ENCODE results near the gene CELF4. TPM values are rescaled to one million over a fixed set of nuclear protein-coding genes. Genes with fewer than 3 reads are reported as not detected.

The CELF4 gene
- total RNA-seq, 3 donors from 2014 or later = 1.0 TPM; not detected in 2

GRCh38 chr18:37414816-37415215 lies 150.8 kb downstream of the CELF4 start:
- intact Hi-C loops (cut with DNase I; ENCODE audit: low total_unique reads) = no loop called here
- no peak overlapping the region for H3K4me3 ChIP-seq
- H3K9me3 ChIP-seq = no peaks in the 10 kb centered on the region
- H3K36me3 ChIP-seq = no peaks in the 10 kb centered on the region
- no peaks in the 10 kb centered on the region for H3K4me1 ChIP-seq
- no peak for TF ChIP-seq POLR2AphosphoS5 (IDR thresholded peaks at IDR 0.05)
- no peak for TF ChIP-seq CTCF (IDR thresholded peaks at IDR 0.05)
- TF ChIP-seq POLR2A (IDR thresholded peaks at IDR 0.05) = no peak
- no peaks in the 10 kb centered on the region for H3K27me3 ChIP-seq
- no peak overlapping the region for H3K27ac ChIP-seq
- no peak for DNase-seq (ENCODE audit: low spot score in 2 of 2)

- intact Hi-C loops (cut with DNase I; ENCODE audit: low total_unique reads) = no loop called here
- H3K4me3 ChIP-seq = no peak overlapping the region
- H3K27ac ChIP-seq = no peak overlapping the region
- no peaks in the 10 kb centered on the region for H3K9me3 ChIP-seq
- no peak for DNase-seq (ENCODE audit: low spot score in 2 of 2)
- TF ChIP-seq CTCF (IDR thresholded peaks at IDR 0.05) (no peak), POLR2A (IDR thresholded peaks at IDR 0.05) (no peak), POLR2AphosphoS5 (IDR thresholded peaks at IDR 0.05) (no peak)
- no peaks in the 10 kb centered on the region for H3K36me3 ChIP-seq
- no peaks in the 10 kb centered on the region for H3K4me1 ChIP-seq
- no peaks in the 10 kb centered on the region for H3K27me3 ChIP-seq
These were observed 152.8 kb downstream of the CELF4 start for GRCh38 chr18:37412829-37413228.

- H3K27ac ChIP-seq = no peak overlapping the region
- no peaks in the 10 kb centered on the region for H3K4me1 ChIP-seq
- H3K4me3 ChIP-seq = no peak overlapping the region
- TF ChIP-seq POLR2AphosphoS5 (IDR thresholded peaks at IDR 0.05) = no peak
- no peaks in the 10 kb centered on the region for H3K36me3 ChIP-seq
- no peak for DNase-seq (ENCODE audit: low spot score in 2 of 2)
- no peaks in the 10 kb centered on the region for H3K9me3 ChIP-seq
- intact Hi-C loops (cut with DNase I; ENCODE audit: low total_unique reads) = no loop called here
- H3K27me3 ChIP-seq = no peaks in the 10 kb centered on the region
These were observed 153.3 kb downstream of the CELF4 start for GRCh38 chr18:37412333-37412732.

- no peak overlapping the region for H3K27ac ChIP-seq
- TF ChIP-seq POLR2A (IDR thresholded peaks at IDR 0.05) = no peak
- TF ChIP-seq CTCF (IDR thresholded peaks at IDR 0.05) = no peak
- TF ChIP-seq POLR2AphosphoS5 (IDR thresholded peaks at IDR 0.05) = no peak
- no peaks in the 10 kb centered on the region for H3K4me1 ChIP-seq
- DNase-seq (ENCODE audit: low spot score in 2 of 2) = no peak
- H3K36me3 ChIP-seq = no peaks in the 10 kb centered on the region
- intact Hi-C loops (cut with DNase I; ENCODE audit: low total_unique reads) = no loop called here
- H3K27me3 ChIP-seq = no peaks in the 10 kb centered on the region
- H3K9me3 ChIP-seq = no peaks in the 10 kb centered on the region
- H3K4me3 ChIP-seq = no peak overlapping the region
These were observed 155.7 kb downstream of the CELF4 start for GRCh38 chr18:37409878-37410277.

- H3K36me3 ChIP-seq = no peaks in the 10 kb centered on the region
- no peak overlapping the region for H3K27ac ChIP-seq
- H3K4me1 ChIP-seq = no peaks in the 10 kb centered on the region
- no peaks in the 10 kb centered on the region for H3K9me3 ChIP-seq
- no peak for DNase-seq (ENCODE audit: low spot score in 2 of 2)
- intact Hi-C loops (cut with DNase I; ENCODE audit: low total_unique reads) = no loop called here
- no peak overlapping the region for H3K4me3 ChIP-seq
- H3K27me3 ChIP-seq = no peaks in the 10 kb centered on the region
- TF ChIP-seq CTCF (IDR thresholded peaks at IDR 0.05) (no peak), POLR2AphosphoS5 (IDR thresholded peaks at IDR 0.05) (no peak), POLR2A (IDR thresholded peaks at IDR 0.05) (no peak)
These were observed 156.8 kb downstream of the CELF4 start for GRCh38 chr18:37408676-37409265.

GRCh38 chr18:37407571-37407970 lies 158.0 kb downstream of the CELF4 start:
- TF ChIP-seq POLR2AphosphoS5 (IDR thresholded peaks at IDR 0.05) = no peak
- no peak for TF ChIP-seq CTCF (IDR thresholded peaks at IDR 0.05)
- TF ChIP-seq POLR2A (IDR thresholded peaks at IDR 0.05) = no peak
- Histone ChIP-seq H3K4me3 (no peak overlapping the region), H3K4me1 (no peaks in the 10 kb centered on the region), H3K27ac (no peak overlapping the region), H3K27me3 (no peaks in the 10 kb centered on the region), H3K36me3 (no peaks in the 10 kb centered on the region), H3K9me3 (no peaks in the 10 kb centered on the region)
- no peak for DNase-seq (ENCODE audit: low spot score in 2 of 2)
- intact Hi-C loops (cut with DNase I; ENCODE audit: low total_unique reads) = no loop called here

Measured in breast epithelium (tissue), 4 donors.